Vagina (tissue), 2 donors: Measurements from ENCODE around the gene NEB. TPM values are rescaled to one million over a fixed set of nuclear protein-coding genes. Genes with fewer than 3 reads are reported as not detected.
"Not testable (repeated sequence)": the region's sequence is repeated elsewhere in the genome, so short reads cannot be mapped to it uniquely, and the experiment has no call there.

Source experiments
- DNase-seq, 2 donors: peaks; one replicate each; pipeline ENCODE4 v3.0.0-alpha.2; 2017; ENCODE audit errors: extremely low spot score in 2 of 2
- H3K27ac ChIP-seq: fragments of 200-600 bp; sonication (generic); one replicate; pipeline ENCODE4 v1.5.1; 2019
- H3K27me3 ChIP-seq: fragments of 200-600 bp; sonication (generic); one replicate; pipeline ENCODE4 v1.5.1; 2019
- H3K36me3 ChIP-seq, 2 donors: fragments of 200-600 bp; sonication (generic); one replicate each; pipeline ENCODE4 v1.5.1; 2017 to 2019
- H3K4me1 ChIP-seq: fragments of 200-600 bp; sonication (generic); one replicate; pipeline ENCODE4 v1.5.1; 2019
- H3K4me3 ChIP-seq, 2 donors: fragments of 200-600 bp; sonication (generic); 1 replicate in 1 of 2; 2 replicates in 1 of 2; pipeline ENCODE4 v1.5.1; 2016 to 2019
- H3K9me3 ChIP-seq: fragments of 200-600 bp; sonication (generic); one replicate; pipeline ENCODE4 v1.5.1; 2019
- POLR2A ChIP-seq, 2 donors: fragments of 450-650 bp; IDR thresholded peaks; one replicate each; pipeline ENCODE4 v1.6.1; 2017; ENCODE audit warnings: antibody characterized with exemption in 2 of 2, mild to moderate bottlenecking in 2 of 2, moderate library complexity in 2 of 2
- POLR2AphosphoS5 ChIP-seq, 2 donors: sonication (generic); formaldehyde crosslinking; IDR thresholded peaks; one replicate each; pipeline ENCODE4 v1.9.0; 2017; ENCODE audit warnings: antibody characterized with exemption in 2 of 2, mild to moderate bottlenecking in 2 of 2, low read depth in 1 of 2; ENCODE audit not compliant: insufficient read depth in 1 of 2
- intact Hi-C: fragments of 100-400 bp; cut with DNase I; formaldehyde crosslinking; loops from one replicate; pipeline ENCODE4 v1.15.1; 2023
- total RNA-seq: library from RNA; depleted of rRNA; stranded (reverse); fragments of >200 nt; gene quantifications from one replicate; pipeline ENCODE4 v1.2.3, GENCODE V29; 2016
- TF ChIP-seq, protein P1 (sequence below), 3 experiments: fragments of 450-650 bp in 2 of 3; fragments of 200-600 bp in 1 of 3; sonication (generic) in 1 of 3; IDR thresholded peaks; one replicate each; pipeline ENCODE4 v1.5.1; 2017 to 2019; ENCODE audit warnings: antibody characterized with exemption in 3 of 3, mild to moderate bottlenecking in 2 of 3, moderate library complexity in 2 of 3

The NEB gene
- total RNA-seq, 1 donor from 2014 or later = 0.98 TPM

DNA sequence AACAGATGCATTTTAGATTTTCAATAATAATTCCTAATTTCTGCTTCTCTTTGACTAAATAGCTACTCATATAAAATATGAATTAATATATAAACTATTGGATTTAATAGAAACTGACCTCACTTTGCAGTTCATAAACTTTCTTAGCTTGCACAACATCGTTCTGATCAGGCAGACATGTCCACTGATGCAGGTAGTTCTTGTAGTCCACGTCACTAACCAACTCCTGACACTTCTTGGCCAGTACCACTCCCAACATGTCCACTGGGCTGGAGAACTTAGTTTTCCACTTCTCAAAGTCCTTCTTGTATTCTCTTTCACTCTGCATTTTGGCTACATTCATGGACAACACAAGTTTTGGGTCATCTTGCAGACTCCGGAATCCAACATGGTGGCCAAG lies 83.8 kb downstream of the NEB start:
- TF ChIP-seq POLR2AphosphoS5 (IDR thresholded peaks at IDR 0.05; ENCODE audit: insufficient read depth in 1 of 2, low read depth in 1 of 2) (no peak), POLR2A (IDR thresholded peaks at IDR 0.05) (no peak)
- TF ChIP-seq, protein P1, sequence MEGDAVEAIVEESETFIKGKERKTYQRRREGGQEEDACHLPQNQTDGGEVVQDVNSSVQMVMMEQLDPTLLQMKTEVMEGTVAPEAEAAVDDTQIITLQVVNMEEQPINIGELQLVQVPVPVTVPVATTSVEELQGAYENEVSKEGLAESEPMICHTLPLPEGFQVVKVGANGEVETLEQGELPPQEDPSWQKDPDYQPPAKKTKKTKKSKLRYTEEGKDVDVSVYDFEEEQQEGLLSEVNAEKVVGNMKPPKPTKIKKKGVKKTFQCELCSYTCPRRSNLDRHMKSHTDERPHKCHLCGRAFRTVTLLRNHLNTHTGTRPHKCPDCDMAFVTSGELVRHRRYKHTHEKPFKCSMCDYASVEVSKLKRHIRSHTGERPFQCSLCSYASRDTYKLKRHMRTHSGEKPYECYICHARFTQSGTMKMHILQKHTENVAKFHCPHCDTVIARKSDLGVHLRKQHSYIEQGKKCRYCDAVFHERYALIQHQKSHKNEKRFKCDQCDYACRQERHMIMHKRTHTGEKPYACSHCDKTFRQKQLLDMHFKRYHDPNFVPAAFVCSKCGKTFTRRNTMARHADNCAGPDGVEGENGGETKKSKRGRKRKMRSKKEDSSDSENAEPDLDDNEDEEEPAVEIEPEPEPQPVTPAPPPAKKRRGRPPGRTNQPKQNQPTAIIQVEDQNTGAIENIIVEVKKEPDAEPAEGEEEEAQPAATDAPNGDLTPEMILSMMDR (IDR thresholded peaks at IDR 0.05) = no peak
- no peak for DNase-seq
- no peak overlapping the region for H3K27ac ChIP-seq
- H3K36me3 ChIP-seq = no peaks in the 10 kb centered on the region
- H3K9me3 ChIP-seq = peaks cover 6% of the 10 kb centered on the region
- H3K4me3 ChIP-seq = no peak overlapping the region
- H3K27me3 ChIP-seq = no peaks in the 10 kb centered on the region
- intact Hi-C loops = no loop called here
- H3K4me1 ChIP-seq = no peaks in the 10 kb centered on the region

DNA sequence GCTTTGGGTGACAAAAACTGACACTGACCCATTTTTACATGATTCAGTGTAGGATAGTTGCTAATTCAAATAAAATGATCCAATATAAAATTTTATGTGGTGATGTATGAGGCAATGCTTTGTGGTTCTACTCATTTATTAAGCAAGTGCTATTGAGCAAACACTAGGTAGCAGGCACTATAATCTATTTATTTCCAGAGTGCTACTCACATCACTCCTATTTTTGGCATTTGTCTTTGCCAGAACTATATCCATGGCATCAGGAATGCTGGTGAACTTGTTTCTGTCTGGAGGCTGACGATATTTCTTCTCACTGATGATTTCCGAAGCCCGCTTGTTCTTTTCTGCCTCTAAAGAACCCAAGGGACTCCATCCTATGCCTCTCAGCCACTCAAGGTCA lies 84.3 kb downstream of the NEB start:
- intact Hi-C loops = no loop called here
- DNase-seq = no peak
- Histone ChIP-seq H3K27me3 (no peaks in the 10 kb centered on the region), H3K4me3 (no peak overlapping the region), H3K36me3 (no peaks in the 10 kb centered on the region), H3K9me3 (peaks cover 6% of the 10 kb centered on the region), H3K4me1 (no peaks in the 10 kb centered on the region), H3K27ac (no peak overlapping the region)
- TF ChIP-seq POLR2A (IDR thresholded peaks at IDR 0.05) (no peak), POLR2AphosphoS5 (IDR thresholded peaks at IDR 0.05; ENCODE audit: insufficient read depth in 1 of 2, low read depth in 1 of 2) (no peak)
- TF ChIP-seq, protein P1 (IDR thresholded peaks at IDR 0.05) = no peak

DNA sequence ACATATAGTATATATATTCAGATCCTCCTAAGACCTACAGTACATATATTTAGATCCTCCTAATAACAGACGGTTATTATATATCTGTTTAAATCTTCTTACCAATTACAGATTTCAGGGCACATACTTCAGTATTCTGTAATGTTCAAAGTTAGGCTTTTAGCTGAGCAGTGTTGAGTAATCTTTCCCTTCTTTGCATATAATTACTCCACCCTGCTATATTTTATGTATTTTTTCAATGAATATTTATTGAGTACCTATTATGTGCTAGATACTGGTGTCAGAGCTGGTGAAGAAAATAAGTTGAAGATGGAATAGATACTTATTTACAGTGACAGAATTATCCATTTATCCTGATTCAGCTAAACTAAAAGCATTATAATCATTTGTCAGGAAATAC lies 84.9 kb downstream of the NEB start:
- H3K4me3 ChIP-seq = no peak overlapping the region

DNA sequence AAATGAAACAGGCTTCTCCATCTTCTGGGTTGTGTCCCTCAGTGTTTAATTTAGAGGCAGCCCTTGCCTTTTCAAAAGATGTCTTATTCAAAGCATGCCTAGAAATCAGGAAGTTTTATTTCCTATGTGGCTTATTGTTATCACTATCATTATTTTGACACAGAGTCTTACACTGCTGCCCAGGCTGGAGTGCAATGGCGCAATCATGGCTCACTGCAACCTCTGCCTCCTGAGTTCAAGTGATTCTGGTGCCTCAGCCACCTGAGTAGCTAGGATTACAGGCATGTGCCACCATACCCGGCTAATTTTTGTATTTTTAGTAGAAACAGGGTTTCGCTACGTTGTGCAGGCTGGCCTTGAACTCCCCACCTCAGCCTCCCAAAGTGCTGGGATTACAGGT lies 87.8 kb downstream of the NEB start:
- H3K36me3 ChIP-seq, intact Hi-C loops, DNase-seq, H3K4me3 ChIP-seq, H3K4me1 ChIP-seq, H3K27ac ChIP-seq, H3K9me3 ChIP-seq, H3K27me3 ChIP-seq: not testable (repeated sequence)

More for the DNA sequence above, 84.9 kb downstream of the NEB start:
- Histone ChIP-seq H3K4me1 (no peaks in the 10 kb centered on the region), H3K36me3 (no peaks in the 10 kb centered on the region), H3K27me3 (no peaks in the 10 kb centered on the region), H3K27ac (no peak overlapping the region), H3K9me3 (peaks cover 6% of the 10 kb centered on the region)
- intact Hi-C loops = no loop called here
- TF ChIP-seq POLR2AphosphoS5 (IDR thresholded peaks at IDR 0.05; ENCODE audit: insufficient read depth in 1 of 2, low read depth in 1 of 2) (no peak), POLR2A (IDR thresholded peaks at IDR 0.05) (no peak)
- TF ChIP-seq, protein P1 (IDR thresholded peaks at IDR 0.05) = no peak
- DNase-seq = no peak

DNA sequence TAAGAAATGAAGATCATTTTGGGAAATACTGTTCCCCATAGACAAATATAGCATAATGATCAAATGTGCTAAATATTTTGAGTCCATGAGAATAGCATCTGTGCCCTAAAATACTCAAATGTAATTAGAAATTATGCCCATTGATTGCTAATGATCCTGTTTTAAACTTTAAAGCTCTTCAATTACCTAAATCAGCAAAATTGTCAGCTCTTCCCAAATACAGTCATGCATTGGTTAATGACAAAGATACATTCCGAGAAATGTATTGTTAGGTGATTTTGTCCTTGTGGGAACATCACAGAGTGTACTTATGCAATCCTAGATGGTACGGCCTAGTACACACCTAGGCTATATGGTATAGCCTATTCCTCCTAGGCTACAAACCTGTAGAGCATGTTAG lies 89.7 kb downstream of the NEB start:
- no peak for DNase-seq
- Histone ChIP-seq H3K27ac (no peak overlapping the region), H3K27me3 (no peaks in the 10 kb centered on the region), H3K36me3 (no peaks in the 10 kb centered on the region), H3K4me3 (no peak overlapping the region), H3K9me3 (peaks cover 6% of the 10 kb centered on the region), H3K4me1 (no peaks in the 10 kb centered on the region)
- TF ChIP-seq, protein P1 (IDR thresholded peaks at IDR 0.05) = no peak
- TF ChIP-seq POLR2AphosphoS5 (IDR thresholded peaks at IDR 0.05; ENCODE audit: insufficient read depth in 1 of 2, low read depth in 1 of 2) (no peak), POLR2A (IDR thresholded peaks at IDR 0.05) (no peak)
- intact Hi-C loops = no loop called here

DNA sequence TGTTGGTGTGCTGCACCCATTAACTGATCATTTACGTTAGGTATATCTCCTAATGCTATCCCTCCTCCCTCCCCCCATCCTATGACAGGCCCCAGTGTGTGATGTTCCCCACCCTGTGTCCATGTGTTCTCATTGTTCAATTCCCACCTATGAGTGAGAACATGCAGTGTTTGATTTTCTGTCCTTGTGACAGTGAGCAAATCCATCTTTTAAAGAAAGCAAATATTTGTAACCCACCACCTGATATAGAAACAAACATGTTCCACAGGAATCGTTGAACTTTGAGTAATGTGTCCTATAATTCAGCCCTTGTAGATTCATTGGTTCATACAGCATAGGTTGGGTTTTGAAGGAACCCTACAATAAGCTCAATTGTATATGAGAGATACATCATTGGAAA lies 92.4 kb downstream of the NEB start:
- H3K27me3 ChIP-seq, H3K4me3 ChIP-seq, H3K27ac ChIP-seq, H3K36me3 ChIP-seq, DNase-seq, intact Hi-C loops, H3K9me3 ChIP-seq: not testable (repeated sequence)
- H3K4me1 ChIP-seq = peaks cover 12% of the 10 kb centered on the region
